ENCODE data around the gene POLD4. TPM values are rescaled to one million over a fixed set of nuclear protein-coding genes. Genes with fewer than 3 reads are reported as not detected.
"Not testable (repeated sequence)": the region's sequence is repeated elsewhere in the genome, so short reads cannot be mapped to it uniquely, and the experiment has no call there.

POLD4 gene
- total and polyA plus RNA-seq, 7 donors, result 31.8 to 89.8 (median 72.6) TPM

DNA sequence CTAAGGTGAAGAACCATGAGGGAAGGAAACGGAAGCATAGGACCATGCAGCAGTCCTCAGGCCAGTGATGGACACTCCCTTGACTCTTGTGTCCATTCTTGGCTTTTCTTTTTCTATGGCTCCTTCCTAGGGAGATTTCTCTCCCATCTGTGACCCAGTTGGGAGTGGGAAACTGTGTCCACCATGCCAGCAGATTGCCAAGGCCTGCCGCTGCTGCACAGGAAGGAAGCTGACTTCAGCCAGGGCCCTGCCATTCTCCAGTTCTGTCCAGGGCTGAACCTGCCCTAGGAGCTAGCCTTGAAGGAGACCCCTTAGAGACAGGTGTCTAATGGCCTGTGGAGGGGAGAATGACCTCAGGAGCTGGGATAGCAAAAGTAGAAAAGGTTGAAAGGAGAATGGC is 32.7 kb downstream of the POLD4 start:
- Histone ChIP-seq H3K27ac (no peak overlapping the region), H3K36me3 (ENCODE audit: insufficient read depth in 1 of 2, low read depth in 1 of 2) (peaks cover 0 to 21% of the 10 kb centered on the region in 2 donors), H3K4me3 (no peak overlapping the region), H3K9me3 (no peaks in the 10 kb centered on the region), H3K27me3 (ENCODE audit: insufficient read depth in 3 of 3, low read length in 2 of 3) (no peaks in the 10 kb centered on the region), H3K4me1 (peaks cover 16% of the 10 kb centered on the region)
- DNase-seq (no peak), ATAC-seq (no peak)
- intact Hi-C loops (cut with DNase I), result no loop called here
- WGBS, 3 donors, result 73 to 83% (median 77%) methylated on average over 2 of the region's 2 CpGs
- TF ChIP-seq, protein P1, sequence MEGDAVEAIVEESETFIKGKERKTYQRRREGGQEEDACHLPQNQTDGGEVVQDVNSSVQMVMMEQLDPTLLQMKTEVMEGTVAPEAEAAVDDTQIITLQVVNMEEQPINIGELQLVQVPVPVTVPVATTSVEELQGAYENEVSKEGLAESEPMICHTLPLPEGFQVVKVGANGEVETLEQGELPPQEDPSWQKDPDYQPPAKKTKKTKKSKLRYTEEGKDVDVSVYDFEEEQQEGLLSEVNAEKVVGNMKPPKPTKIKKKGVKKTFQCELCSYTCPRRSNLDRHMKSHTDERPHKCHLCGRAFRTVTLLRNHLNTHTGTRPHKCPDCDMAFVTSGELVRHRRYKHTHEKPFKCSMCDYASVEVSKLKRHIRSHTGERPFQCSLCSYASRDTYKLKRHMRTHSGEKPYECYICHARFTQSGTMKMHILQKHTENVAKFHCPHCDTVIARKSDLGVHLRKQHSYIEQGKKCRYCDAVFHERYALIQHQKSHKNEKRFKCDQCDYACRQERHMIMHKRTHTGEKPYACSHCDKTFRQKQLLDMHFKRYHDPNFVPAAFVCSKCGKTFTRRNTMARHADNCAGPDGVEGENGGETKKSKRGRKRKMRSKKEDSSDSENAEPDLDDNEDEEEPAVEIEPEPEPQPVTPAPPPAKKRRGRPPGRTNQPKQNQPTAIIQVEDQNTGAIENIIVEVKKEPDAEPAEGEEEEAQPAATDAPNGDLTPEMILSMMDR (IDR thresholded peaks at IDR 0.05), result no peak

DNA sequence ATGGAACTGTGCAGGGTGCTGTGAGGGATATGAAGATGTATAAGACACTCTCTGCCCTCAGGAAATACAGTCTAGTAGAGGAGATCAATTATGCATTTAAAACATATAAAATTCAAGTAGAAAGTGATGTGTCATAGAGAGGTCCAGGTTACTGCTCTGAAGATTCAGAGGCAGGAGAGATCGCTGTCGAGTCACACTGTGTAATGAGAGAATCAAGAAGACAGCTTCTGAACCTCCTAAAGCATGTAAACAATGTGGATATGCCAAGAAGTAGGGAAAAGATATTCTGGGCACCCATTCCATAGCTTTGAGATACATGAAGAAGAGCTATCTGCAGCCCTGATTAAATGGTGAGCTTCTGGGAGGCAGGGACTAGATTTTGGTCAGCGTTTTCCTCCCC is 33.3 kb downstream of the POLD4 start:
- no peaks in the 10 kb centered on the region for H3K9me3 ChIP-seq
- no peak overlapping the region for H3K27ac ChIP-seq
- H3K4me3 ChIP-seq, result no peak overlapping the region
- intact Hi-C loops (cut with DNase I), result no loop called here
- no peaks in the 10 kb centered on the region for H3K27me3 ChIP-seq (ENCODE audit: insufficient read depth in 3 of 3, low read length in 2 of 3)
- TF ChIP-seq, protein P1 (IDR thresholded peaks at IDR 0.05), result no peak
- peaks cover 16% of the 10 kb centered on the region for H3K4me1 ChIP-seq
- DNase-seq (no peak), ATAC-seq (no peak)
- WGBS, 3 donors, result 58 to 84% (median 68%) methylated on average over 3 of the region's 3 CpGs
- peaks cover 0 to 21% of the 10 kb centered on the region in 2 donors for H3K36me3 ChIP-seq (ENCODE audit: insufficient read depth in 1 of 2, low read depth in 1 of 2)

DNA sequence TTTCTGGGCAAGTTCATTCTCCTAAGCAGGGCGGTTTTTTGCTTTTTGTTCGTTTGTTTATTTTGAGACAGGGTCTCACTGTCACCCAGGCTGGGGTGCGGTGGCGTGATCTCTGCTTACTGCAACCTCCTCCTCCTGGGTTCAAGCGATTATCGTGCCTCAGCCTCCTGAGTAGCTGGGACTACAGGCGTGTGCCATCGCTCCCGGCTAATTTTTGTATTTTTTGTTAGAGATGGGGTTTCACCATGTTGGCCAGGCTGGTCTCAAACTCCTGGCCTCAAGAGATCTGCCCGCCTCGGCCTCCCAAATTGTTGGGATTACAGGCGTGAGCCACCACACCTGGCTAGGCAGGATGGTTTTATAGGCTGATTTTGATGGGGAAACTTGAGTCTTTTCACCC is 34.5 kb downstream of the POLD4 start:
- peaks cover 0 to 21% of the 10 kb centered on the region in 2 donors for H3K36me3 ChIP-seq (ENCODE audit: insufficient read depth in 1 of 2, low read depth in 1 of 2)
- peaks cover 16% of the 10 kb centered on the region for H3K4me1 ChIP-seq
- 86 to 94% (median 86%) methylated on average over 12 of the region's 12 CpGs for WGBS, 3 donors
- H3K9me3 ChIP-seq; DNase-seq; ATAC-seq; H3K27me3 ChIP-seq (ENCODE audit: insufficient read depth in 3 of 3, low read length in 2 of 3); H3K27ac ChIP-seq; intact Hi-C loops (cut with DNase I): not testable (repeated sequence)
- H3K4me3 ChIP-seq, result peak overlapping the region; percentile 97

DNA sequence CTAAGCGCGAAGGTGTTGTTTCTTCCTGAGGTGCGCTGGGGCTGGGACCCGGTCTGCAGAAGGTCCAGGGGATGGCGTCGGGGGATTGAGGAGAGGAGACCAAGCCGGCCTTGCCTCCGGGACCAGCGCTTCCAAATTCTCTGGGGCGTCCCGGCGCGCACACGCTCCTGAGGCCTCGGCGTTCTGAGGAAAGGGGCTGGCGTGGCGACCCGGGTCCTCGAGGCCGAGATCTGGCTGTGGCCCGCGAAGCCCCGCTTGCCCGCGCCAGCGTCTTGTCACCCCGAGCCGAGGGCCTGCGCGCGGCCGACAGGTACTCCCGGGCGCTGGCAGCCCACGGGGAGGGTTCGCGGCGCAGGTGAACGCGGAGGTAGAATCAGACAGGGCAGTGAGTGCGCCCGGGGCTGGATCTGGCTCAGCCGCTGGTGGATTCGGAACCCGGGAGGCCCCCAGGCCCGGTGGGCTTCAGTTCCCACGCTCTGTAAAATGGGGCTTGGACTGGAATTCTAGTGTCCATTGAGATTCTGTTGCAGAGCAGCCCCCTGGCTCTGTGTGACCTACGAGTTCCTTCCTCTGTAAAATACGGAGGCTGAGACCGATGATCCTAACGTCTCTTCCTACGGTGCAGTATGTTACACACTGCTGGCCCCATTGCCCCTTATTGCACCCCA is 35.3 kb downstream of the POLD4 start:
- peak overlapping the region; percentile 86 for H3K27ac ChIP-seq
- WGBS, 3 donors, result 0 to 2% (median 1%) methylated on average over 51 to 53 of the region's 53 CpGs
- peak in 2 of 4 donors; percentile 19 to 21 for ATAC-seq

DNA sequence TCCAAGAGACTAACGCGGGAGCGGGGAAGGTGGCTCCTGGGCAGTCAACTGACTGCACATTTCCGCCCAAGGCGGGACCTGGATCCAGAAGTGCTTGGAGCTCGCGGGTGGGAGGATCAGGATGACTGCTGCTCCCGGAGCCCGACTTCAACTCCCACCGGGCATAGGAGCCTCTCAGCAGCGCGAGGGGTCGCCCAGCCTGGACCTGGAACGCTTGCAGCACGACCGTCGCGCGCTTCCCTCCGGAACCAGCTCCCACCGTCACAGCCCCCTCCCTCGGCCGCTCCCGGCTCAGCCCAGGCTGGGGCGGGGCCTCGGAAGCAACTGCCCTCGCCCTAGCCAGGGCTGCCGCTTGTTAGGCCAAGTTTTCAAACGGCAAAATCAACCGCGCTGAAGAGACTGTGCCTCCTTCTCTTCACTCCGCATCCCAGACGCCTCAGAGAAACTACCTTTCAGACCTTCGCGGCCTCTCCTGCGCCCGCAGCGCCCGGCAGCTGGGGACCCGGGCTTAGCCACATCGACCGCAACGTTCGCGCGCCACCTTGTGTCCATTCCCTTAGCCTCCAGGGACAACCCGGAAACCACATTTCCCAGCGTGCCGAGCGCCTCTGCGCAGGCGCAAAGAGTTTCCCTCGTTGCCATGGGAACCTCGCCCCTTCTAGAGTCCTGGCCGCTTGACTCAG is 36.0 kb downstream of the POLD4 start:
- DNase-seq (peak; percentile 96 to 98), ATAC-seq (peak; percentile 94 to 96 (median 95))
- intact Hi-C loops (cut with DNase I), result loop anchor here (1.0 to 2.0 kb wide), 2 partner anchors 51 kb away; partner anchors contain the start of gene GRK2 (in 2 of the 2)
- H3K36me3 ChIP-seq (ENCODE audit: insufficient read depth in 1 of 2, low read depth in 1 of 2), result peaks cover 0 to 10% of the 10 kb centered on the region in 2 donors
- TF ChIP-seq, protein P1 (IDR thresholded peaks at IDR 0.05), result peak; percentile 93
- peaks cover 16% of the 10 kb centered on the region for H3K4me1 ChIP-seq
- 0% methylated on average over 48 to 55 of the region's 55 CpGs for WGBS, 3 donors
- peak overlapping the region; percentile 97 for H3K4me3 ChIP-seq
- no peaks in the 10 kb centered on the region for H3K9me3 ChIP-seq
- H3K27ac ChIP-seq, result peak overlapping the region; percentile 86
- no peaks in the 10 kb centered on the region for H3K27me3 ChIP-seq (ENCODE audit: insufficient read depth in 3 of 3, low read length in 2 of 3)

More for the DNA sequence above, 35.3 kb downstream of the POLD4 start:
- Histone ChIP-seq H3K4me1 (peaks cover 16% of the 10 kb centered on the region), H3K4me3 (peak overlapping the region; percentile 97), H3K9me3 (no peaks in the 10 kb centered on the region), H3K36me3 (ENCODE audit: insufficient read depth in 1 of 2, low read depth in 1 of 2) (peaks cover 0 to 15% of the 10 kb centered on the region in 2 donors), H3K27me3 (ENCODE audit: insufficient read depth in 3 of 3, low read length in 2 of 3) (no peaks in the 10 kb centered on the region)
- intact Hi-C loops (cut with DNase I), result loop anchor here (1.0 to 2.0 kb wide), 2 partner anchors 51 to 52 kb away; partner anchors contain the start of gene GRK2 (in 2 of the 2)
- DNase-seq, result no peak
- TF ChIP-seq, protein P1 (IDR thresholded peaks at IDR 0.05), result no peak
